ENCODE data around the gene APBA3. TPM values are rescaled to one million over a fixed set of nuclear protein-coding genes. Genes with fewer than 3 reads are reported as not detected.

The APBA3 gene
- total RNA-seq, 1 experiment from 2014 or later, result 19.6 TPM

DNA sequence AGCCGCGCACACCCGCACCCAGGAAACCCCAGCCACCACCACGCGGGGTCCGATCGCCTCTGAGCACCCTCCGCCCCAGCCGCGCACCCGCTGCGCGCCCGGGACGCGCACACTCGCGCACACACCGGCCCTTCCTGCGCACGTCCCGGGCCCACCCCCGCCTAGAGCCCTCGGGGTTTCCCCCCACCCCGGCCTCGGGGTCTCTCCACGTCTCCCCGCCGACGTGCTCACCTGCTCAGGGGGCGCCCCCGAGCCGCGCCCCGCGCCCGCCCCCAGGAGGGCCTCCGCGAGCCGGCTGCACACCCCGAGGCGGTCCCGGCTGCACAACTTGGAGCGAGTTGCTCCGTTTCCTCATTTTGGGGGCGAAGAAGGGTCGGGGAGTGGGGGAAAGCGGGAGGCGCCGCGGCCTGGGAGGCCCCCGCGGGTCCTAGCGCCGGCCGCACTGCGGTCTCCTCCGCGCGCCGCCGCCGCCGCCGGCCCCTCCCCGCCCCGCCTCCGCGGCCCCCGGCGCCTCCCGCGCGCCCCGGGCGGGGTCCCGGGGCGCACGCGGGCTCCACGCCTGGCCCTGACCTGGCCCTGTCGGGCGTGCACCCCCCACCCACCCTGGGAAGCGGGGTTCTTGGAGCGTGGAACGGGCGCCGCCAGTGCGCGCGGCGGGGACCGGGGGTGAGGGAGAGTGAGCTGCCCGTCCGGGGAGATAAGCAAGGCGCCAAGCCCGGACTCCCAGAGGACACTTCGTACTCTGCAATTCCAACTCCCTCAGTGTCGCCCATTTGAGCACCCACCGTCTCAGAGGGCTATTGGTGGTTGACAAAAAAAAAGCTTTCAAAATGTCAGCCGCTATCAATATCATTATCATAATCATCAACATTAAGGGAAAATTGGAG, 24.7 kb upstream of the APBA3 start, which contains the start of gene MATK:
Gene MATK (minus strand): TSS at position 444 of the 887 bp plus-strand sequence. CDS start 1,246 bp downstream, outside the sequence.
- TF ChIP-seq CTCF (IDR thresholded peaks at IDR 0.05; ENCODE audit: unreplicated experiment), result no peak
- Mint-ChIP-seq H3K27ac (ENCODE audit: unreplicated experiment) (no peak within 1 kb of the TSS), H3K4me3 (ENCODE audit: low read depth, unreplicated experiment) (peak within 1 kb of the TSS; percentile 12), H3K27me3 (ENCODE audit: unreplicated experiment) (peaks cover 28% of the 10 kb centered on the region), H3K36me3 (ENCODE audit: insufficient read depth, unreplicated experiment) (no peaks in the 10 kb centered on the region), H3K9me3 (ENCODE audit: low read depth, unreplicated experiment) (peaks cover 7% of the 10 kb centered on the region), H3K4me1 (ENCODE audit: low read depth, unreplicated experiment) (no peaks in the 10 kb centered on the region)
- intact Hi-C loops (cut with micrococcal nuclease; ENCODE audit: unreplicated experiment), result no loop called here
- CTCF ChIA-PET, result no interaction called here
- no peak for DNase-seq
- BruUV-seq (replicated peaks), result no TSS peak

DNA sequence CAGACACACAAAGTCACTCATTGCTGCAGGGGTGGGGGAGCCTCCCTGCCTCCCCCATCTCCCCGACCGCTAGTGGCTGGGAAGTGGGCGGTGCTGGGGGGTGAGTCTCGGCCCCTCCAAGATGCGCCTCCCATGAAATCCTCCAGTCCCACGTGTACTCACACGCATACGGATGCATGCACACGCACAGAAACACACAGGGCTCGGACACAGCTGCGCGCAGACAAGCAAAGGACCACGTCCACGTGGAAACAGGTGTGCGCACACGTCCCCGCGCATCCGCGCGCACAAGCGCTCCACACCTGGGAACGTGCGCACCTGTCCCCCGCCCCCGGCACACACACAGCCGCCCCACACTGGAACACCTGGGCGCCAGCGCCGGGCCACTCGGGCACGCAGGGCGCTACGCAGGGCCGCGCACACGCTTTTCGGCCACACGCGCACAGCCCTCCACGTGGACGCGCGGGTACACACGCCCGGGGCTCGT, 24.0 kb upstream of the APBA3 start:
- H3K27me3 Mint-ChIP-seq (ENCODE audit: unreplicated experiment), result peaks cover 21% of the 10 kb centered on the region
- no peak for TF ChIP-seq CTCF (IDR thresholded peaks at IDR 0.05; ENCODE audit: unreplicated experiment)
- H3K36me3 Mint-ChIP-seq (ENCODE audit: insufficient read depth, unreplicated experiment), result no peaks in the 10 kb centered on the region
- intact Hi-C loops (cut with micrococcal nuclease; ENCODE audit: unreplicated experiment), result no loop called here
- BruUV-seq (replicated peaks), result no TSS peak
- H3K9me3 Mint-ChIP-seq (ENCODE audit: low read depth, unreplicated experiment), result peaks cover 7% of the 10 kb centered on the region
- peak overlapping the region; percentile 12 for H3K4me3 Mint-ChIP-seq (ENCODE audit: low read depth, unreplicated experiment)
- CTCF ChIA-PET, result no interaction called here
- no peak for DNase-seq
- no peak overlapping the region for H3K27ac Mint-ChIP-seq (ENCODE audit: unreplicated experiment)
- H3K4me1 Mint-ChIP-seq (ENCODE audit: low read depth, unreplicated experiment), result no peaks in the 10 kb centered on the region

DNA sequence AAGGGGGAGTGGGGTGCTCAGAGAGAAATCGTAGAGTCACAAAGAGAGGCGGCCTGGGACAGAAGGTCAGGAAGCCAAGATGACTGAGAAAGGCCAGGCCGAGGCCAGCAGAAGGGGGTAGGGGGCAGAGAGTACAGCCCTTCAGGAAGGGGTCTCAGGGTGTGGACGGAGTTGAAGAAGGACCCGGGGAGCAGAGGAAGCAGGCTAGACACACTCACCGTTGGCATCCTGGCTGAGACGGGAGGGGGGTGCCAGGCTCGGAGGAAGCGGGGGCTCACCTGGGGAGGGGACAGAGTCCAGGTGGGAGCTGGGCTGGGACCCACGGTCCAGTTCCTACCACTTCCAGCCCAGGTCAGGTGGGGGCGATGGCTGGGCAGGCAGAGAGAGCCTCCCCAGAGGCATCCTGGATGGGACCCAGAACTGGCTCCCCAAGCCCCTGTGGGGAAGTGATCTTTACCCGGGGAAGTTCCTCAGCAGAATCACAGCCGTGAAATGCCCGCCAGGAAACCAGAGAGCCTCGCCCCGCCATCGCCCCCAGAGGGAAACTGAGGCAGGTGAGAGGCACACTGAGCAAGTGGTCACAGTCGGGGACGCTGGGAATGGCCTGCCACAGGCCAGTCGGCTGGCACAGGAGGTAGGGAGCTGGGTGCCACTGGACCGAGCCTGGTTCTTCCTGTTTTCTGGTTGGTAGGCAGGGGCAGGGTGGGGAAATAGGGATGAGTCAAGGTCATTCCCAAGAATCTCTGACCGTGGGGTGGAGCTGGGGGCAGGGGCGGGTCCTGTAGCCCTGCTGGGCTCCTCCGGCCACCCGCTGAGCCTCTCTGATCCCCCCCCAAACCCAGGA, 23.3 kb upstream of the APBA3 start:
- intact Hi-C loops (cut with micrococcal nuclease; ENCODE audit: unreplicated experiment), result no loop called here
- peaks cover 15% of the 10 kb centered on the region for H3K27me3 Mint-ChIP-seq (ENCODE audit: unreplicated experiment)
- H3K27ac Mint-ChIP-seq (ENCODE audit: unreplicated experiment), result no peak overlapping the region
- no peak for DNase-seq
- TF ChIP-seq CTCF (IDR thresholded peaks at IDR 0.05; ENCODE audit: unreplicated experiment), result no peak
- BruUV-seq (replicated peaks), result no TSS peak
- H3K4me1 Mint-ChIP-seq (ENCODE audit: low read depth, unreplicated experiment), result no peaks in the 10 kb centered on the region
- CTCF ChIA-PET, result no interaction called here
- H3K9me3 Mint-ChIP-seq (ENCODE audit: low read depth, unreplicated experiment), result peaks cover 7% of the 10 kb centered on the region
- H3K4me3 Mint-ChIP-seq (ENCODE audit: low read depth, unreplicated experiment), result no peak overlapping the region
- H3K36me3 Mint-ChIP-seq (ENCODE audit: insufficient read depth, unreplicated experiment), result no peaks in the 10 kb centered on the region

GRCh38 chr19:3783660-3784584, 22.4 kb upstream of the APBA3 start:
- no TSS peak for BruUV-seq (replicated peaks)
- Mint-ChIP-seq H3K27ac (ENCODE audit: unreplicated experiment) (no peak overlapping the region), H3K27me3 (ENCODE audit: unreplicated experiment) (peaks cover 14% of the 10 kb centered on the region), H3K4me3 (ENCODE audit: low read depth, unreplicated experiment) (no peak overlapping the region), H3K4me1 (ENCODE audit: low read depth, unreplicated experiment) (no peaks in the 10 kb centered on the region), H3K9me3 (ENCODE audit: low read depth, unreplicated experiment) (peaks cover 7% of the 10 kb centered on the region), H3K36me3 (ENCODE audit: insufficient read depth, unreplicated experiment) (no peaks in the 10 kb centered on the region)
- CTCF ChIA-PET, result no interaction called here
- no peak for TF ChIP-seq CTCF (IDR thresholded peaks at IDR 0.05; ENCODE audit: unreplicated experiment)
- intact Hi-C loops (cut with micrococcal nuclease; ENCODE audit: unreplicated experiment), result no loop called here
- no peak for DNase-seq
